Activated naive CD4-positive, alpha-beta T cell treated with anti-CD3 and anti-CD28 coated beads for 36 hours (primary cell): ENCODE results near the gene FBL. TPM values are rescaled to one million over a fixed set of nuclear protein-coding genes. Genes with fewer than 3 reads are reported as not detected.
"Not testable (repeated sequence)": the region's sequence is repeated elsewhere in the genome, so short reads cannot be mapped to it uniquely, and the experiment has no call there.

Experiments used
- CTCF ChIA-PET: fragments of 350-600 bp; sonication (Branson Sonifier 250); formaldehyde crosslinking; loops from one replicate; lab custom pipeline; 2021; ENCODE audit warnings: antibody characterized with exemption; lab: Charles Lee
- DNase-seq: peaks from one replicate; pipeline ENCODE4 v3.0.0-alpha.2; 2020
- H3K27ac Mint-ChIP-seq: one replicate; pipeline ENCODE4 v1.8.0; 2021; ENCODE audit warnings: mild to moderate bottlenecking, mixed read lengths
- H3K27me3 Mint-ChIP-seq: one replicate; pipeline ENCODE4 v1.8.0; 2021; ENCODE audit warnings: low read depth, mixed read lengths
- H3K36me3 Mint-ChIP-seq: one replicate; pipeline ENCODE4 v1.8.0; 2021; ENCODE audit warnings: low read depth, mixed read lengths
- H3K4me1 Mint-ChIP-seq: one replicate; pipeline ENCODE4 v1.8.0; 2021; ENCODE audit warnings: low read depth, mixed read lengths
- H3K4me3 Mint-ChIP-seq: one replicate; pipeline ENCODE4 v1.8.0; 2021; ENCODE audit warnings: mild to moderate bottlenecking, moderate library complexity, mixed read lengths
- H3K9me3 Mint-ChIP-seq: one replicate; pipeline ENCODE4 v1.8.0; 2021; ENCODE audit warnings: mixed read lengths
- intact Hi-C: fragments of 100-400 bp; cut with micrococcal nuclease; formaldehyde crosslinking; loops from one replicate; pipeline ENCODE4 v1.15.1; 2023
- total RNA-seq, 2 experiments: library from RNA; stranded (reverse); gene quantifications; one replicate each; pipeline ENCODE4 v1.2.3, GENCODE V29; 2021

The FBL gene
- total RNA-seq, 2 experiments from 2014 or later, result 742 to 785 TPM

DNA sequence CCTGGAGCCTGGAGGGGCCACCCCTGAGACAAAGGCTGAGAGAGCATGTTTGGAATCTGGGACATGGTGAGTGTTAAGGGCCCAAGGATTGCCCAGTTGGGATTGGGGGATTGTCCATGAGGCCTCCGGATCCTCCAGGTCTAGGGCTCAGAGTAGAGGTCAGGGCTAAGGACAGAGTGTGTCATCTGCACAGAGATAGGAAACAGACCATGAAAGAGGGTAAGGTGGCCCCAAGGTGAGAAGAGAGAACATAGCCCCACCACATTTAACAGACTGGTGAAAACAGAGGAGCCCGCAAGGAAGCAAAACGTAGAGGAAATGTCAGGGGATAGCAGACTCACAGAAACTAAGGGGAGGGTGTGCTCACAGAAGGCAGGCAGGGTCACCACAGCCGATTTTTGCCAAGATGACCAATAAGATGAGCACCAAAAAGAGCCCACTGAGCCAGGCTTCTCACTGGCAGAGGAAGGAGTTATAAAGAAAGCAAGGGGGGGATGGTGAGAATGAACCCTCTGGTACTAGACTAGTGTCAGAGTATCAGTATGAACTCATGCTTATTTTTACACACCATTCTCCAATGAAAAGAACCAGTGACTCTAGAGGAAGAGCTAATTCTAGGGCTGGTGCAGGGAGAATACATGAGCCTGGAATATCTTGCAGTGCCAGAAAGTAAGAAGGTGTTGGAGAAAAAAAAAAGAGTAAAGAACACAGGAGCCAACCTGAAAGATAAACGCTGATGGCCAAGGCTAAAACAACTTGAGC is 29.7 kb downstream of the FBL start:
- Mint-ChIP-seq H3K4me1 (peaks cover 7% of the 10 kb centered on the region), H3K27ac (no peak overlapping the region), H3K36me3 (peaks cover 6% of the 10 kb centered on the region), H3K9me3 (no peaks in the 10 kb centered on the region), H3K27me3 (no peaks in the 10 kb centered on the region), H3K4me3 (no peak overlapping the region)
- intact Hi-C loops, result no loop called here
- no peak for DNase-seq
- CTCF ChIA-PET, result no interaction called here

DNA sequence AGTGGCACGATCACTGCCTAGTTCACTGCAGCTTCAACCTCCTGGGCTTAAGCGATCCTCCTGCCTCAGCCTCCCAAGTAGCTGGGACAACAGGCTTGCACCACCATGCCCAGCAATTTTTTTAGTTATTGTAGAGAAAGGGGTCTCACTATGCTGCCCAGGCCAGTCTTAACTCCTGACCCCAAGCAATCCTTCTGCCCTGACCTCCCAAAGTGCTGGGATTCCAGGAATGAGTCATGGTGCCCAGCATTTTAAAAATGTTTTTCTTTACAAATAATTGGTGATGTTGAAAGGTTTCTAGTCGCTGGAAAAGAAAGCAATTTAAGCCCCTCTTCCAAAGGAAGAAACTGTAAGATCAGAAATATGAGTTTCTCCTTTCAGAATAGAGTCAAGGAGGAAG is 31.6 kb downstream of the FBL start:
- no peak overlapping the region for H3K4me3 Mint-ChIP-seq
- no peak for DNase-seq
- CTCF ChIA-PET, result no interaction called here

DNA sequence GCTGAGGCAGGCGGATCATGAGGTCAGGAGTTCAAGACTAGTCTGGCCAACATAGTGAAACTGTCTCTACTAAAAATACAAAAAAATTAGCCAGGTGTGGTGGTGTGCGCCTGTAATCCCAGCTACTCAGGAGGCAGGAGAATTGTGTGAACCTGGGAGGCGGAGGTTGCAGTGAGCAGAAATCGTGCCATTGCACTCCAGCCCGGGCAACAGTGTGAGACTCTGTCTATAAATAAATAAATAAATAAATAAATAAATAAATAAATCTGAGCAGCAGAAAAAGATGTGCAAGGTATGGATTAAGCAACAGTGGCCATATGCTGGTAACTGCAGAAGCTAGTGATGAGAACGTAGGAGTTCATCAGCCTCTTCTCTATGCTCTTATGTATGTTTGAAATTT is 32.1 kb downstream of the FBL start:
- not testable (repeated sequence) for H3K36me3 Mint-ChIP-seq

More for the DNA sequence above, 31.6 kb downstream of the FBL start:
- Mint-ChIP-seq H3K27me3 (no peaks in the 10 kb centered on the region), H3K9me3 (no peaks in the 10 kb centered on the region), H3K4me1 (peaks cover 7% of the 10 kb centered on the region), H3K27ac (no peak overlapping the region), H3K36me3 (peaks cover 3% of the 10 kb centered on the region)
- intact Hi-C loops, result no loop called here

DNA sequence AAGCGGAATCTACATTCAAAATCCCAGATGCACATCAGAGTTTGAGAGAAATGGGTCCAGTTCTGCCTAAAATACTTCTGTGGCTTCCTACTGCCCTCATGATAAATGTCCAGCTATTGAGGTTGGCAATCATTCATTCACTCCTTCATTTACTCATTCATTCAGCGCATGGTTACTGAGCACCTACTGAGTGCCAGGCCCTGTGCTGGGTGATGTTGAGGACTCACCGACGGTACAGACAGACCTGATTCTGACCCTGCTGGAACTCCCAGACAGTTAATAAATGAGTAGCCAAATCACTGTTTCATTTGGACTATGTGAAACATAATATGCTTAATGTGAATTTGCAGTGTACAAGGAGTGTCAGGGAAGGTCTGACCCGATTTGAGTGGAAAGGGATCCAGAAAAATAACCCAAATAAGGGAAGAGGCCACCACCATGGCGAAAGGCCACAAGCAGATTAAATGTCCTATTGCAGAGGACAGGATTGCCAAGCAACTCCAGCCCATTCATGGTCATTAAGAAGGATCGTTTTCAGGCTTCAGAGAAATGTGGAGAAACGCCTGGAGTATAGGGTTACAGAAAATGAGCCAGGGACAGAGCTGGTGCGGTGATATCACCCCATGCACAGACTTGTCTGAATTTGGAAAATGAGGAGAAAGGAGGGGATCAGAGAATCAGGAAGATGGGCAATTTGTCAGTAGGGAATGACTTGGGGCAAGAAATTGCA is 32.8 kb downstream of the FBL start:
- intact Hi-C loops, result no loop called here
- CTCF ChIA-PET, result interaction anchor here (1.5 kb wide), 1 partner anchor 32 kb away, joined by 3 read pairs; no protein-coding TSS in a partner anchor
- H3K4me1 Mint-ChIP-seq, result peaks cover 3% of the 10 kb centered on the region
- H3K27ac Mint-ChIP-seq, result no peak overlapping the region
- DNase-seq, result no peak
- peaks cover 3% of the 10 kb centered on the region for H3K36me3 Mint-ChIP-seq
- H3K4me3 Mint-ChIP-seq, result no peak overlapping the region
- no peaks in the 10 kb centered on the region for H3K9me3 Mint-ChIP-seq
- no peaks in the 10 kb centered on the region for H3K27me3 Mint-ChIP-seq

More for the DNA sequence above, 32.1 kb downstream of the FBL start:
- H3K27me3 Mint-ChIP-seq, intact Hi-C loops, H3K27ac Mint-ChIP-seq, H3K4me3 Mint-ChIP-seq, H3K9me3 Mint-ChIP-seq, H3K4me1 Mint-ChIP-seq, DNase-seq, CTCF ChIA-PET: not testable (repeated sequence)

DNA sequence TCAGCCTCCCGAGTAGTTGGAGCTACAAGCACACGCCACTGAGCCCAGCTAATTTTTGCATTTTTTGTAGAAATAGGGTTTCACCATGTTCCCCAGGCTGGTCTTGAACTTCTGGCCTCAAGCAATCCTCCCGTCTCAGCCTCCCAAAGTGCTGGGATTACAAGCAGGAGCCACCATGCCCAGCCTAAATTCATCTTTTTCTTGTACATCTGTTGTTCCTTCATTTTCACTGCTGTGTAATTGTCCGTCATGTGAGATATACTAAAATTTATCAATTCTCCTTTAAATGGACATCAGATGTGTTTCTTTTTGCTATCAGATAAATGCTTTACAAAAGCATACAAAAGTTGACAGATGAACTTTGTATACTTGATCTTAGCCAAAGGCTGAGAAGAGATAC is 35.1 kb downstream of the FBL start:
- intact Hi-C loops, result no loop called here
- Mint-ChIP-seq H3K4me1 (no peaks in the 10 kb centered on the region), H3K27ac (no peak overlapping the region), H3K9me3 (no peaks in the 10 kb centered on the region), H3K36me3 (no peaks in the 10 kb centered on the region), H3K27me3 (no peaks in the 10 kb centered on the region), H3K4me3 (no peak overlapping the region)
- DNase-seq, result no peak
- CTCF ChIA-PET, result no interaction called here

DNA sequence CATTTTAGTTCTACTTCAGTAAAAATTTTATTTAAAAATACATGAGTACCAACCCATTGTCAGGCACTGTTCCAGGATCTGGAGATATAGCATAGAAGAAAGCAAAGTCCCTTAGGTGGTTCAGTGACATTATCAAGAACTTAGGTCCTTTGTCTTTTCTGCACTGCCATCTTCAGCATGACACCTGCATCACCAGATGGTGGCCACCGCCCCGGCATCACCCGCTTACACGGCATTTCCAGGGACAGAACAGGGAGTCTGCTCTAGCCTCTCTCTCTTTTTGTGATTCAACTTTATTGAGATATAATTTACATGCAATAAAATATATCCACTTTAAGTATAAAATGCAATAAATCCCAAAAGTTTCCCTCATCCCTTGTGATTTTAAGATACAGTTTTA is 35.8 kb downstream of the FBL start:
- no peaks in the 10 kb centered on the region for H3K9me3 Mint-ChIP-seq
- no peak for DNase-seq
- H3K4me1 Mint-ChIP-seq, result no peaks in the 10 kb centered on the region
- no peak overlapping the region for H3K27ac Mint-ChIP-seq
- no peak overlapping the region for H3K4me3 Mint-ChIP-seq
- no peaks in the 10 kb centered on the region for H3K36me3 Mint-ChIP-seq
- no peaks in the 10 kb centered on the region for H3K27me3 Mint-ChIP-seq
- intact Hi-C loops, result no loop called here
- CTCF ChIA-PET, result interaction anchor here (0.6 kb wide), 1 partner anchor 125 kb away, joined by 3 read pairs; no protein-coding TSS in a partner anchor

DNA sequence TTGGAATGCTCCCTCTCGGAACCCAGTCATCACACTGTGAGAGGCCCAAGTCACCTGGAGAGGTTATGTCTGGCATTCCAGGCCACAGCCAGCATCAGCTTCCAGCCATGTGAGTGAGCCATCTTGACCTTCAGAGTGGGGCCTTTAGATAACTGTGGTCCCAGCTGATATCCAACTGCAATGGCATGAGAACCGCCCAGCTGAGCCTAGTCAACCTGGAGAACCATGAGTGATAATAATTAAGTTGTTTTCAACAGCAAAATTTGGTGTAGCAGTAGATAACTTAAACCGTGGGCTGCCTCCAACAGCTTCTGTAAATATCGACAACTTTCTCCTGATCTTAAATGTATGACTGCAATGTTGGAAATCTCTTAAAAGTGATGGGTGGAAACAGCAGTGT is 36.8 kb downstream of the FBL start:
- CTCF ChIA-PET, result interaction anchor here (1.5 kb wide), 1 partner anchor 17 kb away, joined by 7 read pairs; no protein-coding TSS in a partner anchor

DNA sequence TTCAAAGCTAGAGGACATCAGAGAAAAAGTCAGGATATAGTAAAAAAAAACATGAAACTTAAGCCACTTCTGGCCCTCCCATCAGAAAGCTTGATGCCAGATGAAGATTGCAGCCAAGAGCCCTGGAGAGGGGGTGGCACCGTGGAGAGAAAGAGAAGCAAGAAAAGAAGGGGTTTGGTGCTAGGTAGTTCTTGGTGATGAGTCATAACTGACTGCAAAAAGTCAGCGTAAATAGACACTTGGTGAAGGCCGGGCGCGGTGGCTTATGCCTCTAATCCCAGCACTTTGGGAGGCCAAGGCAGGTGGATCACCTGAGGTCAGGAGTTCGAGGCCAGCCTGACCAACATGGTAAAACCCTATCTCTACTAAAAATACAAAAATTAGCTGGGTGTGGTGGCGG is 37.5 kb downstream of the FBL start:
- H3K27ac Mint-ChIP-seq, H3K36me3 Mint-ChIP-seq, H3K4me3 Mint-ChIP-seq, H3K27me3 Mint-ChIP-seq, intact Hi-C loops, H3K4me1 Mint-ChIP-seq, H3K9me3 Mint-ChIP-seq, DNase-seq: not testable (repeated sequence)
- CTCF ChIA-PET, result interaction anchor here (1.5 kb wide), 1 partner anchor 16 kb away, joined by 7 read pairs; no protein-coding TSS in a partner anchor

More for the DNA sequence above, 36.8 kb downstream of the FBL start:
- no peak for DNase-seq
- H3K9me3 Mint-ChIP-seq, result no peaks in the 10 kb centered on the region
- H3K27ac Mint-ChIP-seq, result no peak overlapping the region
- no peak overlapping the region for H3K4me3 Mint-ChIP-seq
- H3K4me1 Mint-ChIP-seq, result no peaks in the 10 kb centered on the region
- intact Hi-C loops, result no loop called here
- H3K27me3 Mint-ChIP-seq, result peaks cover under 1% of the 10 kb centered on the region
- H3K36me3 Mint-ChIP-seq, result no peaks in the 10 kb centered on the region

DNA sequence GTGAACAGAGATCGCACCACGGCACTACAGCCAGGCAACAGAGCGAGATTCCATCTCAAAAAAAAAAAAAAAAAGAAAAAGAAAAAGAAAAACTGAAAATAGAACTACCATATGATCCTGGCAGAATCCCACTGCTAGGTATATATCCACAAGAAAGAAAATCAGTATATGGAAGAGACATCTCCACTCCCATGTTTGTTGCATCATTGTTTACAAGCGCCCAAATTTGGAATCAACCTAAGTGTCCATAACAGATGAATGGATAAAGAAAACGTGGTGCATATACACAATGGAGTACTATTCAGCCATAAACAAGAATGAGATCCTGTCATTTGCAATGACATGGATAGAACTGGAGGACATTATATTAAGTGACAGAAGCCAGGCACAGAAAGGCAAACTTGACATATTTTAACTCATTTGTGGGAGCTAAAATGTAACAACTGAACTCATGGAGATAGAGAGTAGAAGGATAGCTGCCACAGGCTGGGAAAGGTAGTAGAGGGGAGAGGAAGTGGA is 38.3 kb downstream of the FBL start:
- H3K27ac Mint-ChIP-seq, result no peak overlapping the region
- DNase-seq, result no peak
- peaks cover 4% of the 10 kb centered on the region for H3K27me3 Mint-ChIP-seq
- H3K4me3 Mint-ChIP-seq, result no peak overlapping the region
- H3K36me3 Mint-ChIP-seq, result no peaks in the 10 kb centered on the region
- CTCF ChIA-PET, result interaction anchor here (0.9 to 1.8 kb wide), 2 partner anchors 16 to 17 kb away, joined by 4 to 9 read pairs; no protein-coding TSS in a partner anchor
- no peaks in the 10 kb centered on the region for H3K9me3 Mint-ChIP-seq
- H3K4me1 Mint-ChIP-seq, result no peaks in the 10 kb centered on the region
- intact Hi-C loops, result no loop called here

DNA sequence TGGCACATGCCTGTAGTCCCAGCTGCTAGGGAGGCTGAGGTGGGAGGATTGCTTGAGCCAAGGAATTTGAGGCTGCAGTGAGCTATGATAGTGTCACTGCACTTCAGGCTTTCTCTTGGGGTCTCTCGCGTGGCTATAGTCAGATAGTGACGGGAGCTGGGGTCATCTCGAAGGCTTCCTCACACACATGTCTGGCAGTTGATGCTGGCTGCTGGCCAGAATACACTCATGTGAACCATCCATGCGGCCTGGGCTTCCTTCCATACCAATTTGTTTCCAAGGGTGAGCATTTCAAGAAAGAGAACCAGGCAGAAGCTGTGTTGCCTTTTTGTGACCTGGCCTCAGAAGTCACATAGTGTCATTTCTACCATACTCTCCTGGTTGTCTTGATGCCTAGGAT is 41.1 kb downstream of the FBL start:
- Mint-ChIP-seq H3K4me1 (no peaks in the 10 kb centered on the region), H3K9me3 (no peaks in the 10 kb centered on the region), H3K27ac (no peak overlapping the region), H3K4me3 (no peak overlapping the region), H3K27me3 (peaks cover 4% of the 10 kb centered on the region), H3K36me3 (no peaks in the 10 kb centered on the region)
- intact Hi-C loops, result no loop called here
- DNase-seq, result no peak
- CTCF ChIA-PET, result interaction anchor here (0.6 to 1.2 kb wide), 3 partner anchors 13 to 254 kb away, joined by 3 to 5 read pairs (median 4); no protein-coding TSS in a partner anchor

DNA sequence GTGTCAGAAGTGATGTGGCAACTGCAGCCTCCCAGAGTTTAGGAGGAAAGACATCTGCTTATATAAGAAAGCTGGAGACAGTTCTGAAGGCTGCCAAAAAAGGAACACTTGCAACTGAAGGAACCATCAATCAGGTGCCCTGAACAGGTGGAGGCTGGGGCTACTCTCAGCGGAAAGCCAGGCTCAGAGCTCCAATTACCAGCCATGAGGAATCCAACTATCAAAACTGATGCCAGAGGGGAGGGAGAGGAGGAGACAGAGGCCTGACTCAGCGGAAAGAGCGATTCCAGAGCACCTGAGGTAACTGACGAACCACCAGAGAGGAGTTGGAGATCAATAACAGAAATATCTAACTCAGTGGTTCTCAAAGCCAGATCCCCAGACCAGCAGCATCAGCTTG is 43.2 kb downstream of the FBL start:
- H3K4me3 Mint-ChIP-seq, result no peak overlapping the region
- H3K4me1 Mint-ChIP-seq, result no peaks in the 10 kb centered on the region
- H3K9me3 Mint-ChIP-seq, result no peaks in the 10 kb centered on the region
- no peak for DNase-seq
- CTCF ChIA-PET, result interaction anchor here (0.6 to 2.8 kb wide), 2 partner anchors 11 to 52 kb away, joined by 3 to 10 read pairs; no protein-coding TSS in a partner anchor
- no peaks in the 10 kb centered on the region for H3K36me3 Mint-ChIP-seq
- H3K27ac Mint-ChIP-seq, result no peak overlapping the region
- intact Hi-C loops, result no loop called here
- peaks cover 4% of the 10 kb centered on the region for H3K27me3 Mint-ChIP-seq

DNA sequence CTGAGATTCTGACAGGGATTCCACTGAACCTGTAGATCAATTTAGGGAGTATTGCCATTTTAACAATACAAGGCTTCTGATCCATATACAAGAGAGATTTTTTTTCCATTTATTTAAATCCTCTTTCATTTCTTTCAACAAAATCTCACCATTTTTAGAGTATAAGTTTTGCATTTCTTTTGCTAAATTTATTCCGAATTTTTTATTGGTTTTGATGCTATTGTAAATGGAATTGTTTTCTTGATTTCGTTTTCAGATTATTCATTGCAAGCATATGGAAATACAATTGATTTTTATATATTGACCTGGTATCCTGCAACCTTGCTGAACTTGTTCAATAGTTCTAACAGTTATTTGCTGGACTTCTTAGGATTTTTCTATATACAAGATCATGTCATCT is 49.1 kb downstream of the FBL start:
- H3K9me3 Mint-ChIP-seq, result no peaks in the 10 kb centered on the region
- peaks cover 2% of the 10 kb centered on the region for H3K27me3 Mint-ChIP-seq
- H3K4me1 Mint-ChIP-seq, result no peaks in the 10 kb centered on the region
- no peaks in the 10 kb centered on the region for H3K36me3 Mint-ChIP-seq
- no peak overlapping the region for H3K4me3 Mint-ChIP-seq
- H3K27ac Mint-ChIP-seq, result no peak overlapping the region
- intact Hi-C loops, result no loop called here
- CTCF ChIA-PET, result no interaction called here
- DNase-seq, result no peak
